22Rv1 (cell line): Measurements from ENCODE around the gene SCFD2.
"Not testable (repeated sequence)": the region's sequence is repeated elsewhere in the genome, so short reads cannot be mapped to it uniquely, and the experiment has no call there.

Source experiments
- H3K27ac ChIP-seq: fragments of 450-650 bp; 2 replicates; pipeline ENCODE4 v1.5.1; 2017
- ZFX ChIP-seq: fragments of 450-650 bp; IDR thresholded peaks from 2 replicates; pipeline ENCODE4 v1.6.1; 2017; ENCODE audit warnings: antibody characterized with exemption, borderline replicate concordance
- TF ChIP-seq, protein P1 (sequence below): fragments of 450-650 bp; IDR thresholded peaks from 2 replicates; pipeline ENCODE4 v1.5.1; 2017; ENCODE audit warnings: mild to moderate bottlenecking

Gene SCFD2

DNA sequence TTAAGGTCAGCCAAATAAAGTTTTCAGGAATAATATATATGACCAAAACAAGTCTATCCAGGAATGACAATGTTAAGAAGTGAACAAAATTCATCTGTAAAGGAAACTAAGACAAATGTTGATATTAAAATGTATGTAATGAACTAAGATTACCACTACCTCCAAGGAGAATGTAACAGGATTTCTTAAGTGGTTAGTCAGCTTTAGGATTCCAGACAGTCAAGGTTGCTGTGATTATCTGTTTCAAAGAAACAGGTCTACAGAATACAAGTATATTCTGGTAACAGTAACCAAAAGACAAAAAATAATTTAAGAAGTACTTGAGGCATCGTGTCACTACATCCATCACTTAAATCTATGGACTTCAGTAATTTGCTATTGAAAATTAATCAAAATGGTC lies 172.8 kb downstream of the SCFD2 start:
- TF ChIP-seq, protein P1, sequence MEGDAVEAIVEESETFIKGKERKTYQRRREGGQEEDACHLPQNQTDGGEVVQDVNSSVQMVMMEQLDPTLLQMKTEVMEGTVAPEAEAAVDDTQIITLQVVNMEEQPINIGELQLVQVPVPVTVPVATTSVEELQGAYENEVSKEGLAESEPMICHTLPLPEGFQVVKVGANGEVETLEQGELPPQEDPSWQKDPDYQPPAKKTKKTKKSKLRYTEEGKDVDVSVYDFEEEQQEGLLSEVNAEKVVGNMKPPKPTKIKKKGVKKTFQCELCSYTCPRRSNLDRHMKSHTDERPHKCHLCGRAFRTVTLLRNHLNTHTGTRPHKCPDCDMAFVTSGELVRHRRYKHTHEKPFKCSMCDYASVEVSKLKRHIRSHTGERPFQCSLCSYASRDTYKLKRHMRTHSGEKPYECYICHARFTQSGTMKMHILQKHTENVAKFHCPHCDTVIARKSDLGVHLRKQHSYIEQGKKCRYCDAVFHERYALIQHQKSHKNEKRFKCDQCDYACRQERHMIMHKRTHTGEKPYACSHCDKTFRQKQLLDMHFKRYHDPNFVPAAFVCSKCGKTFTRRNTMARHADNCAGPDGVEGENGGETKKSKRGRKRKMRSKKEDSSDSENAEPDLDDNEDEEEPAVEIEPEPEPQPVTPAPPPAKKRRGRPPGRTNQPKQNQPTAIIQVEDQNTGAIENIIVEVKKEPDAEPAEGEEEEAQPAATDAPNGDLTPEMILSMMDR: no peak
- TF ChIP-seq ZFX: no peak
- H3K27ac ChIP-seq: no peak overlapping the region

DNA sequence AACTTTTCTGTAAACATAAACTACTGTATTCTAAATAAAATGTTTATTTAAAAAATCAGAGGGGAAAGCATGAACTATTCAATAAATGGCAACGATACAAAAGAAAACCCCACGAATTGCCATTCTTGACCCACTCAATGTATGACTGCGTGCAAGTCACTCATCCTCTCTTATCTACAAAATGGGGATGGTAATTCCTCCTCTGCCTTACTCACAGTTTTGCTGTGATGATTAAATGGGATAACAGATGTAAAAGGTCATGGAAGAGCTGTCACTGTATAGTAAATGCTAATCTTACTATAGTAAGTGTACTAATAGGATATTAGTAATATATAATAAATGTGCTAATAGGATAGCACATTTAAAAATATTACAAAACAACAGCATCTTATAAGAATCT lies 173.4 kb downstream of the SCFD2 start:
- TF ChIP-seq ZFX: no peak
- TF ChIP-seq, protein P1: no peak
- H3K27ac ChIP-seq: no peak overlapping the region

DNA sequence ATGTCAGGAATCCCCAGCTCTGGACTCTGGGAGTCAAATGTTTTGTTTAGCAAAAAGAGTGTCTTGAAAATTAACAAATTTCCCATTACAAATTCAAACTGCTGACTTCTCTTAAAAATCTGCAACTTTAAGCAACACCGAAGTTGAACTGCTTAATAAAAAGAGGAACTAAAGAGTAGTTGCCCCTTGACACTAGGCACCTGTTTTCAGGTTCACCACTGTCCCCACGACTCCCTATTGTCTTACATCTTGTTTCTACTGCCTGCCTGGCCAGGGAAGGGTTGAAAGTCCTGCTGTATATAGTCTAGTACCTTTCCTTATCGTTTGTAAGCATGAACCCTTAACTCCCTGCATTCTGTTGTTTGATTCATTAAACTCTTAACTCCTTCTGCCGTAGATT lies 173.9 kb downstream of the SCFD2 start:
- TF ChIP-seq, protein P1: no peak
- no peak for TF ChIP-seq ZFX
- no peak overlapping the region for H3K27ac ChIP-seq

DNA sequence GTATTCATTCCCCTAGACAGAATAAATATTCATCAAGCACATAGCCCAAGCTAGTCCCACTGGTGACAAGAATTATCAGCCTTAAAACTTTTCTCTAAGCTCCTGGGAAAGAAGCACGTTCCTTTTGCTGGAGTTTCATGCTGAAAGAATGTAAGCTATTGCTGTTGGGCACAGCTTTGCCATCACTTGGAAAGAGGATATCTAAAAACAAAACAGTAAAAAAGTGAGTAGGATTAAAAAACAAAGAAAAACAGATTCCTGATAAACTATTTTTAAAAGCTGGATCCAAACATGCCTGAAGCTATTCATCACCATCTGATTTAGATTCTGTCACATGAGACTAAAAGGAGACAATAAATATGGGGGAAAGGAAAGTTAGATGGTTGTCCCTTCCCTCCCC lies 176.8 kb downstream of the SCFD2 start:
- no peak overlapping the region for H3K27ac ChIP-seq
- TF ChIP-seq, protein P1: no peak

DNA sequence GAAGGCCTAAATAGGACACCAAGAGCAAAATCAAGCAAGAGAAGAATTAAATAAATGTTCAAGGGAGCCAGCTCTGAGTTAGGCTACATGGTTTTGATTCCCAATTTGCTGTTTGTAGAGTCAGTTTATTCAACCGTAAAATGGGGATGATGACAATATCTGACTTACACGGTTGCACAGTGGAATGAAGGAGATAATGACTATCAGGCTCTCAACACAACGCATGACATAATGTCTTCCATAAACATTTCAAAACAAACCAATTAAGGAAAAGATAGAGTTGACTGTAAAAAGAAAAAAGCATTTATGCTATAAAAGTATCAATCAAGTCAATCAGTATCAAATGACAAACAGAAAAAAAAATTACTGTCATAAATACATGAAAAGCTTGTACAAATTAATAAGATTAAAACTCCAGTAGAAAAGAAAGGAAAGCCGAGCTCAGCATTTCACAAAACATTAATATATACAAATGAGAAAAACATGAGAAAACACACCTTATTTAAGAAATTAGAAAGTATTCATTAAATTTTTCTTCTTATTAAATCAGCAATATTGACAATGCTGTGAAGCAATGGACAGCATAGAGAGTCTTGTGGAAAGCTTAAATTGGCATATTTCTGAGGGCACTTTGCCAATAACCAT lies 179.0 kb downstream of the SCFD2 start:
- no peak overlapping the region for H3K27ac ChIP-seq
- TF ChIP-seq, protein P1: no peak
- TF ChIP-seq ZFX: no peak

DNA sequence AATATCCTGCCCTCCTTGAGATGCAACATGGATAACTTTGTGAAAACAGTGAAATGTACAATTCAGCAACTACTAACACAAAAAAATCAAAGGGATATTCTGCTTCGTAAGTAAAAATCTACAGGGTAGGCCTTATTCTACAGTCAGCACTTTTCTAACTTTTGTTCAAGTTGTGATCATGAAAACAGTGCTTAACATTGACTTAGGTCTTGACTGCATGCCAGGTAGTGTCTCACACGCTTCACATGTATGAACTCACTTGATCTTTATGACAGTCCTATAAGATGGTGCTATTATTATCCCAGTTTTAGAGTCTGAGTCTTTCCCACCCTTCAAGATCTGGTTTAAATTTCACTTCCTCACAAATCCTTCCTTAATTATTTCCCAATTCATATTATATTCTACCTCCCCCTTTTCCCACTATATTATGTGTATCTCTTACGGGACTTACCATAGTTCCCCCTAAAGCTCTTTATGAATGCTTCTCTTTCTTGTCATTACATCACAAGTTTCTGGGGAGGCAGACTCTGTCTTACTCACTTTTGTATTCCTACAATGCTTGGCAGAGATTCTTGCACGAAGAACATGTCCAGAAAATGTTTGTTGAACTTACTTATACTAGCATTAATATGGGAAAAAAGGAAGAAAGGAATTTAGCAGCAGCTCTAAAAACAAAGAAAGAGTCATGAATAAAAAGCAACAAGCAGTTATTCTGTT lies 179.8 kb downstream of the SCFD2 start:
- no peak for TF ChIP-seq ZFX
- no peak overlapping the region for H3K27ac ChIP-seq

DNA sequence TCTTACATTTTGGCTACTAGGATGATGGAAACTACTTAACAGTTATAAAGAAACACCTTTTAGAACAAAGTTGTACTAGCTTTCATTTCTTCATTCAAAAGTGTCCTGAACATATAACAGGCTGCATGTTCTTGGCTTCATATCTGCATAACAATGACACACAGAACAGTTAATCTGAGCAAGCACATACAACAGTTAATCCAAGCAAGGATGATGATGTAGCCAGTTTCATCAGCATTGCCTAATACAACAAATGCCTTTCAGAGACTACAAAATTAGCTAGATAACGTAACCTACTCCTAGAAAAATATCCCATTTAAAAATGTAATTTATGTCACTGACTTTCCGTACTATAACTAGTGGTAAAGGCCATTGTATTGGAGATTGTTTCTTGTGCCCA lies 182.1 kb downstream of the SCFD2 start:
- TF ChIP-seq, protein P1: no peak
- H3K27ac ChIP-seq: no peak overlapping the region

DNA sequence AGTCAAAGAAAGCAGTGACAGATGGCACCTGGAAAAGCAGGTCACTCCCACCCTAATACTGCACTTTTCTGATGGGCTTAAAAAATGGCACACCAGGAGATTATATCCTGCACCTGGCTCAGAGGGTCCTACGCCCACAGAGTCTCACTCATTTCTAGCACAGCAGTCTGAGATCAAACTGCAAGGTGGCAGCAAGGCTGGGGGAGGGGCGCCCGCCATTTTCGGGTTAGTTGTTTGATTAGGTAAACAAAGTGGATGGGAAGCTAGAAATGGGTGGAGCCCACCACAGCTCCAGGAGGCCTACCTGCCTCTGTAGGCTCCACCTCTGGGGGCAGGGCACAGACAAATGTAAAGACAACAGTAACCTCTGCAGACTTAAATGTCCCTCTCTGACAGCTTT lies 188.1 kb downstream of the SCFD2 start:
- H3K27ac ChIP-seq: not testable (repeated sequence)
